NK-92 treated with Interleukin-12 subunit alpha and Interleukin-12 subunit beta, amount 100 ng/mL, for 24 hours (cell line): Measurements from ENCODE around the gene OCRL.

Experiments used
- DNase-seq: peaks from one replicate; lab custom pipeline; 2025; lab: John Stamatoyannopoulos, UW

OCRL gene

DNA sequence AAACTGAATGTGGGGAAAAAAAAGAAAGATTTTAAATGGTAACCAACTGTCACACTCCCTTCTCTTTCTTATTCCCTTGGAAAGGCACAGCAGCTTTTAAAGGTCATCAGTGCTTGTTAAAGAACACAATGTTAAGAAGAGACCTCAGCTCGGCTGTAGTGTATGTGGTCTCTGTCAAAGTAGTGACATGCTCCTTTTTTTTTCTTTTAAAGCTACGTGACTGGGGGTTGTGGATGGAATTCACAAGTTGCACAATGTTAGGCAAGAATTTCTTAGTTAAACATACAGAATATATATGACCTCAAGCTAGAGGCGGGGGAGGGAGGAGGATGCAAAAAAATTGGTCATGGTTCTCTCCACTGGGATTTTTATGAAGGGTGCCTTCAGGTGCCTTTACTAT lies 45.6 kb downstream of the OCRL start:
- no peak for DNase-seq

DNA sequence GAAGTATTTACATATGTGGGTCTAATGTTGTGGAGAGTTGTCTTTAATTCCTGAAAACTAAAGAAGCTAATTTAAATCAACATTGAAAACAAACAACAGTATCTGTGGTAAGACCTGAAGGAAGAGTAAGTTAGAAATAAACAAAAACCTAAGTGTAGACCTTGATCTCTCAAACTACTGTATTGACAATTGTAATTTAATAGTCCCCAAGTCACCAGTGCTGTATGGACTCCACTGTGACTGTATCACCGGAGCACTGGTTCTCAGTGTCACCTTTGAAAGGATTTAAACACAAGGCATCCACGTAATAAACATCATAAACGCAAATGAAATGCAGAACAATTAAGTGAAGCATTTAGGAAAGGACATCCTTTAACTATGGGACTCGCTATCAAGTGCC lies 46.4 kb downstream of the OCRL start:
- no peak for DNase-seq

DNA sequence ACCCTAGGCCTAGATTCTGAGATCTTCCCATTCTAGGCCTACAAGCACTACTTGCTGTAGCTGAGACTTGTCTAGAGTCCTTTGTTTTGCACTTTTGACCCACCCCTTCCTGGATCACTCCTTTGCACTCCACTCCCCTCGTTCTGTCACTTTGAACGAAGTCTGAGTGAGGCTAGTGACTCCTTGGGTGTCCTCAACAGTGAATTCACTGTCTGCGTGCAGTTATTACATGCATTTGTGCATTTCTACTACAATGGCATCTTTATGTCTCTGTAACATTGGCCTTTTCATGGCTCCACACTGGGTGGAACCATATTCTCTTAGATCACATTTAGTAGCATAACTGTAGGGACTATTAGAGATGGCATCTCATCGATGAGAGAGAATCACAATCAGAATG lies 50.5 kb downstream of the OCRL start:
- DNase-seq: no peak

DNA sequence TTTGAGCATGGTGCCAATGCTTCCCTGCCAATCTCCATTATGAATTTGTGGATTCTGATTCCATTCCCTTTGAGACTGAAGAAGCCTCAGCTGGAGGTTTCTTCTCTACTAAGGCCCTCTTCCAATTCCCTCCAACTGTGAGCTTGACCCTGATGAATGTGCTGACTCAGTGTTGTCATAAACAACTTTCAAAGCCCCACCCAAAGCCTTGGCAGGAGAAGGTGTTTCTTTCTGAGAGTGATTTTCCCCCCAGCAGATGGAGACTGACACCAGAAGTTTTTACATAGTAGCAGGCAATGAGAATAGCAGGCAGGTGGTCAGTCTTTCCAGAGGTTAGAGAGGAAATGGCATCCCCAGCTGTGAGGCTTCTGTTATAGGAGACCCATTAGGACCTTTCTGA lies 53.1 kb downstream of the OCRL start:
- DNase-seq: no peak

DNA sequence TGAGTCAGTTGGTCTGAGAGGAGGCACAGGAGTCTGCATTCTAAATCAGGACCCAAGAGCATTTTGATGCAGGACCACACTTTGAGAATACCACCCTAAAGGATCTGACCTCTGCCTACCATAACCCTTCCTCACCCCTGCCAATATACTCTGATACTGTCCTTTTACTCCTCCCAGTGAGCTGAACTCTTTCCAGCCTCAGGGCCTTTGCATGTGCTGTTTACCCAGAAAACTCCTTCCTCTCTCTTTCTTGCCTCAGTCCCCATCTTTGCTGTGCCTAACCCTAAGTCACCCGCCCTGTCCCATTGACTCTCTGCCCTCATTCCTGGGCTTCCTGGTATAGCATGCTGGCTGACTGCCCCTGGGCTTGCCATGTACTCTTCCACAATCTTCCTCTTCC lies 54.7 kb downstream of the OCRL start:
- no peak for DNase-seq

DNA sequence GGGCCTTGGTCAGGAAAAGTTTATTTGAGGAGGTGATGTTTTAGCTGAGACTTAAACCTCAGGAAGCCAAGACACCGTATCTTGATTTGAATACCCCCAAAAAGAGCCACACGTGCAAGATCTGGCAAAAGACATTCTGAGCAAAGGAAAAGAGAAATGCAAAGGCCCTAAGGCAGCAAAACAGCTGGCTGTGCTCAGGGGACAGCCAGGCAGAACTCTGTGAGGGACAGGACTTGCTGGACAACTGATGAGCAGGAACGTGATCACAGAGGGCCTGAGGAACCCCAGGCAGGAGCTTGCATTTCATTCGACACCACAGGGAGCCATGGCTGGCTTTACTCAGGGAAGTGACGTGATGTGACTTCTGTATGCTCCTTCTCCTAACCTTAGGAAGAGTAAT lies 56.0 kb downstream of the OCRL start:
- DNase-seq: no peak

DNA sequence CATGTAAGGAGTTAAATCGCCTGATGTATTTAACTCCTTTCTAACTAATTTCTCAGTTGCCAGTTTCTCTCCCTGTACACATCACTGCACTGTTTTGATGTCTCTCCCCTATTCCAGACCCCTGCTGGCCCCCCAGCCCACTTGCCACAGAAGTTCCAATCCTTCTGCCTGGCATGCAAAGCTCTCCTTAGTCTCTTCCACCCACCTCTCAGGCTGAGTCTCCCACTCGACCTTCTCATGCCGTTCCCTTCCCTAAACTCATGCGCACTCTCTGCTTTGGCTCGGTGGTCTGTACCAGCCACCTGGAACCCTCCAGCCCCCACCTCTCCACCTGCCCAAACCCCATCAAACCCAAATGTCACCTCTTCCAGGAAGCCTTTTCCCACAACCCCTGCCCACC lies 57.8 kb downstream of the OCRL start:
- DNase-seq: no peak

DNA sequence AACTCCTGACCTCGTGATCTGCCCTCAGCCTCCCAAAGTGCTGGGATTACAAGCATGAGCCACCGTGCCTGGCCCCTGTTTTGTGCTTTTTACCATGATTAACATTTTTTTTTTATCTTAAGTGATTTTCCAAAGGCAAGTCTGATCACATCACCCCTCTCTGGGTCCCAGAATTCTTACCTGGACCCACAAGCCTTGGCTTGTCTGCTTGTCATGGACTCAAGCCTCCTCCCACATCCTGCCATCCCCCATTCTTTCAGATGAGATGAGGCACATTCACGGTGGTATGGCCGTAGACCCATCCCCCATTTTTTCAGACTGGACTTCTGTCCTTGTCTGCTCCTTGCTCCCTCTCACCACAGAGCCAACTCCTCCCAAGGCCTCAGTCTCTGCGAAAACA lies 59.4 kb downstream of the OCRL start:
- no peak for DNase-seq

DNA sequence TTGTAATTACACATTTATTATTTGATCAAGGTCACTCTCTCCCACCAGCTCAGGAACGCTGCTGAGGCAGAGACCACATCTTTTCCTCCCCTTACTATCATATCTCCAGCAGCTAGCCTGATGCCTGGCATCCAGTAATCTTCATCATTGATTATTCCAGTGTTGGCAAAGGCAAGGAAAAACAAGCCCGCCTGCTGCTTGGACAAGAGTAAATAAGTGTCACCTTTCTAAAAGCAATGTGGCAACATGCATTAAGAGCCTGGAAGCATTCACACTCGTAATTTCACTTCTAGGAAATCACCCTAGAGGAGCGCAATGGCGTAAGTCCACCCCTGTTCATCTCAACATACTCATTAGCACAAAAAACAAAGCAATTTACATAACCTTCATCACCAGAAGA lies 59.9 kb downstream of the OCRL start:
- DNase-seq: no peak

DNA sequence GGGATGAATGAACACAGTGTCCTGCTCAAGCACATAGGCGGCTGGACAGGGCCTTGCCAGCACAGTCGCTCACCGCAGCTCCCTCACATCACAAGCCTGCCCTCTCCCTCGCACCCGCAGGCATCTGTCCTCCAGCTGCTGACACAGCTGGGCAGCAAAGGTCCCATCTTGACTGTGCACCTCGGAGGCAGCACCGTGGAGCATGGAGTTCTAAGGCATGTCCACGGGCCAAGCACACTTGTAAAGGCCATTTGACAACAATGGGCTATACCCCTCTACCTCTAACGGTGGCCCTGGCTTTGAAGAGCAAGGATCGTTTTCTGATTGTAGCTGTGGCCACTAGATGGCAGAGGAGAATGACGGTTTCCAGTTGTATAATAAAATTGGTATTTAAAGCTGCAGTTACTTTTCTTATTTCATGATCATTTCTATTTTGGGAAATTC lies 60.9 kb downstream of the OCRL start:
- DNase-seq: no peak

DNA sequence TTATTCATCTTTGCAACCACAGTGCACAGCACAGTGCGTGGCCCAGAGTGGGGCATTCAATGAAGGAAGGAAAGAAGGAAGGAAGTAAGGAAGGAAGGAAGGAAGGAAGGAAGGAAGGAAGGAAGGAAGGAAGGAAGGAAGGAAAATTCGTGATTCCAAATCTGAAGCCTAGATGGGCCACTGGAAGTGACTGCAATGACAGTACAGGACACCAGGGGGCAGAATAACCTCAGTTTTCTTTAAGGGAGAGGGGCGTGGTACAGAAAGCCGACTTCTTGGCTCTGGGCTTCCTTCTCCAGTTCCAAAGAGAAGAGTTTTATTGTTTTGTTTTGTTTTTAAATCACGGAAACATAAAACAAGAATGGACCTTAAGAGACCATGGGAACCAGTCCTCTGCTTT lies 66.9 kb downstream of the OCRL start:
- DNase-seq: no peak

DNA sequence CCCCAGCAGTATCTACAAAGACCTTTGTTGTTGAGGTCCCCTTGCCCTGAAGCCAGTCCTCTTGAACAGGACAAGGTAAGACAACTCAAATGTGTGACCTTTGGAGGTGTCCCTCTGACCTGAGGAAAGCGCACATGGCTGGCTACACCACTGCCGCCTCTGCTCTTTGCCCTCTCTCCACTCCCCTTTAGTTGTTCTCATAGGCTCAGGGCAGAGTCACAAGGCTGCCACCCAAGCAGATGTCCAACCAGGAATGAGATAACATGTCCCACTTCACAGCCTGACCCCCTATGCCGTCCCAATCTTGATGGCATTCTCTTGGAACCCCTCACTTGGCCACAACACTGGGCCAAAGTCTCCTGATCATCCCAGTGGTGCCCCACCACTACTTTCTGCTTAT lies 68.4 kb downstream of the OCRL start:
- no peak for DNase-seq

DNA sequence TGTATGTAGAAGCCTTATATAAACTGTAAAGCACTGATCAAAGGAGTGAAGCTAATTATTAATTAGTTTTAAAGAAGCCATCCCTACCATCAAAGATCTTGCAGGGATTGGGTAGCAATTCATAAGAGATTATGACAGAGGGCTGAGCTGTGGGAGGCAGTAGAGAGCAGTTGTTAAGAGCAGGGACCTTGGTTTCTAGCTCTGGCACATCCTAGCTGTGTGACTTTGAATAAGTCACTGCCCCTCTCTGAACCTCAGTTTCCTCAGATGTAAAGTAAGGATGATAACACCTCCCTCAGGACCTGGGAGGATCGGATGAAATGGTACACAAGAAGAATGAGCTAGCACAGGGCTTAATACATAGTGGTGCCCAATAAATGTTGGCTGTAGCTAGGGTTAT lies 69.3 kb downstream of the OCRL start:
- DNase-seq: no peak

DNA sequence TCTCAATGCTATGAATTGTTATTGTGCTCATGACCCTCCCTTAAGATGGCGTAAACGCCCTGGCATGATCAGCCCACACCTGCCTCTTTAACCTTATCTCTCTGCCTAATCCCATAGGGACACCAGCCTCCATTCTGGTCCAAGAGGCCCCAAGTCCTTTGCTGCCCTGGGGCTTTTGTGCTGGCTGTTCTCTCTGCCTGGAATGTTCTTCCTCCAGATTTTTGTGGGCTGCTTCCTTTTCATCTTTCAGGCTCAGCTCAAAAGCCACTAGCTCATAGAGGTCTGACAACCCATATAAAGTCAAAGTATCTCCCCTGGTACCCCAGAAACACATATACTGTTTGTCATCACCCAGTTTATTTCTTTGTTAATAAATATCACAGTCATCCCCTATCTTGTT lies 72.3 kb downstream of the OCRL start:
- no peak for DNase-seq

DNA sequence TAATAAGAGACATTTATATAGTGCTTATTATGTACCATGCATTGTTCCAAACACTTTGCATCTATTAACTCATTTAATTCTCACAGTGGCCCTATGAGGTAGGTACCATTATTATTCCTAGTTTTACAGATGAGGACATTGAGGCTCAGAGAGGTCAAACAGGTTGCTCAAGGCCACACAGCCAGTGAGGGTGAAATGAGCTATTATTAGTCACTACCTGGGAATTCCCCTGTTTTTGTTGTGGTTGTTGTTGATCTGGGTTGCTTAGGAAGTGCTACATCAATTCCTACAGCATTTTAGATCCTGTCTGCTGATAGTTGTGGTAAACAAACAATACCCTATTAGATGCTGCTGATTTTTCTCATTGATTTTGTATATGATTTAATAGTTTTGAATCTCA lies 73.5 kb downstream of the OCRL start:
- DNase-seq: peak; percentile 2

DNA sequence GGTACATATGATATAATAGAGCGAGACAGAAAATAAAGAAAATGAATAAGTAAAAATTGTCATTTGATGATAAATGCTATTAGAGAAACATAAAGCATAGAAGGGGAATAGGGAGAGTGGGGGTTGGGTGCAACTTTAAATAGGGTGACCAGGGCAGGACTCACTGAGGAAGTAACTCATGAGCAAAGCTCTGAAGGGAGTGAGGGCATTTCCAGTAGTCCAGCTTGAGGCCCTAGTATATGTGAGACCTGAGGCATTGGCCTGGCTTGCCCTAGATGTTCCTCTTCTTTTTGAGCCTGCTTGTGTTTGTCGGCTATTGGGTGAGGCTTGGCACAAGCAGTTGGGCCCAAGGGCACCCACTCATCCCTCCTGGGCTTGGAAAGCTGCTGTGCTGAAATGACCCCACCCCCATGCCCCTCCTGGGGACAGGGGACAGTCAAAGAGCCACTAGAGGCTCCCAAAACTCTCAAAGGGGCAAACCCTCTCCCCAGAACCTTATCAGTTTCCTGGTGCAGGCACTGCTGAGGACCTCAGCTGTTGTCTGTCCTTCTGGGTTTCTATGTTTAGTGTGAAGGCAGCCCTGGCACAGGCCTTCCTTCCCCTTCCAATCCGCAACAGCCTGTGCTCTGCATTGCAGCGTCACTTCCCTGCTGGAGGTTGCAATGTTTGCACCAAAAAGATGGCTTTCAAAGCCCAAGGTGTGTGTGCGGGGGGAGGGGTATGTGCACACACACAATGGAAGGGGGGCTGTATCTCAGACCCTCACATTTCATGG lies 74.6 kb downstream of the OCRL start:
- DNase-seq: no peak

DNA sequence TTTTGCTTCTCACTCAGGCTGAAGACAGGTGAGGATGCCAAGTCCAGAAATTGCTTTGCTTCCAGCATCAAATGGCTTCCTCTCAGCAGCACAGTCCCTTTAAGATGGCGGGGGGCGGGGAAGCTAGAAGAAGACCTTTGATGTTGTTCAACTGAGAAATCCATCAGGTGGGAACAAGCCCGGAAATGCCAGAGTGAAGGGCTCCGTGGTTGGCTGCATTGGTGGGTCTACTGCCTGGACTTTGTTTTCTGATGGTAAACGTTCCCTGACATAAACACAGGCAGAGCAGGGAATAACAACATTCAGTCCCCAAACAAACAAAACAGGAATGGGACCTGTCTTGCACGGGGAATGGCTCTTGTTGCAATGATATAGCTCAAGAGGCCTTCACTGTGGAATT lies 77.4 kb downstream of the OCRL start:
- no peak for DNase-seq

DNA sequence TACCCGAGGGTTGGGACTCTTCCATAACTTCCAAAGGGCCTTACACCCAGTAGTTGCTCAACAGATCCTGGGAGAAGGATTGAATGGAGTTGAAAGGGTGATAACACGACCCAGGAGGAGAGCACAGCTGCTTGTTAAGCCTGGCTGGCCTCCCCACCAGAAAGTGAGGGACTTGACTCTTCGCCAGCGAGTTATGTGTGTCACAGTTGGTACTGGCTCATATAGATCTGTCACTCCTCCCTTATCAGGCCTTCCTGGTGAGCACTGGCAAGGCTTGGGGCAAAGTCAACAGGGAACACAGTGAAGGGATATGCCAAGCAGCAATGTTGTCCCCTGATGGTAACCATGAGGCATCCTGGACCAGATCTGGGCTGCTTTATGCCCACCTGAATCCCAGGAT lies 78.9 kb downstream of the OCRL start:
- no peak for DNase-seq

DNA sequence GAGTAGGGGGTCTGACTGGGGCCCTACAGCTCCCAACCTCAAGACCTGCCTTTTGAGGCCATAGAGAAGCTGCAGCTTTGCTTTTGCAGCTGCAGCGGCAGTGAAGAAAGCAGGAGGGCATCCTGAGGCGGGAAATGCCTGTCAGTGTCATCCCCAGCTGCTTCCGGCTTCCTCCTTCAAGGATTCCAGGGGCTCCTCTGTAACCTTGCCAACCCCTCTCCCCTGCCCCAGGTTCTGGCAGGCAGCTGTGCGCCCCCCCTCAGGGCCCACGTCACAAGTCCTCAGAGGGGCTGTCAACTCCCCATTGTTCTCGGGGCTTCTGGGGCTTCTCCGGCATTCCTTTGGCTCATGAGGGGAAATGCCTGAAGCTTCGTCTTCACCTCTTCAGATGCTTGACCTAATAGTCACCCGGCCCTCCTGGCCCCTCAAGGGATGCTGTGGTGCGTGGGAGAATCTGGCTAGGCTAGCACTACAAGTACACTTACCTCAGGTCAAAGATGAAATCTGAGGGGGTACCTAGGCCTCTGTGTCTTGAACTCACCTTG lies 82.8 kb downstream of the OCRL start:
- DNase-seq: no peak

DNA sequence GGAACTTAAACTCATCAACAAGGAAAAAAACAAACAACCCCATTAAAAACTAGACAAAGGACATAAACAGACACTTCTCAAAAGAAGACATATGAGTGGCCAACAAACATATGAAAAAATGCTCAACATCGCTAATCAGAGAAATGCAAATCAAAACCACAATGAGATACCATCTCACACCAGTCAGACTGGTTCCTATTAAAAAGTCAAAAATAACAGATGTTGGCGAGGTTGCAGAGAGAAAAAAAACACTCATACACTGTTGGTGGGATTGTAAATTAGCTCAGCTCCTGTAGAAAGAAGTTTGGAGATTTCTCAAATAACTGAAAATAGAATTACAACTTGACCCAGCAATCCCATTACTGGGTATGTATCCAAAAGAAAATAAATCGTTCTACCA lies 86.0 kb downstream of the OCRL start:
- DNase-seq: no peak

DNA sequence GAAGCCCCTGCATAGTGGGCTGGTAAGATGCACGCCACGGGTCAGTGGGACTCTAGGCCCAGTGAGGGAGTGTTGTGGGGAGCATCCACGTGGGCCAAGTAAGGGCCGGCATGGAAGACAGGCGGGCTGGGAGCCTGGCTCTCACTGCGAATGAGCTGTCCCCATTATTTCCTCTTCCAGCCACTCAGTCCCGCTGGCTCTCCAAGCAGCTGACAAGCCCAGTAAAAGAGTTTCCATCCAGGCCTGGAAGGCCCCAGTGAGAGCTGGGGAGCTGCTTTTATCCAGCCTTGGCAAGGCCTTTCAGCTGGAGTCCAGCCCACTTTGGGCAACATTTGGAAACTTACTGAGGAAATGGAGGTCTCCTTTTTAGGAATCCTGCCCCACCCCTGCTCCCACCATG lies 89.8 kb downstream of the OCRL start:
- no peak for DNase-seq

DNA sequence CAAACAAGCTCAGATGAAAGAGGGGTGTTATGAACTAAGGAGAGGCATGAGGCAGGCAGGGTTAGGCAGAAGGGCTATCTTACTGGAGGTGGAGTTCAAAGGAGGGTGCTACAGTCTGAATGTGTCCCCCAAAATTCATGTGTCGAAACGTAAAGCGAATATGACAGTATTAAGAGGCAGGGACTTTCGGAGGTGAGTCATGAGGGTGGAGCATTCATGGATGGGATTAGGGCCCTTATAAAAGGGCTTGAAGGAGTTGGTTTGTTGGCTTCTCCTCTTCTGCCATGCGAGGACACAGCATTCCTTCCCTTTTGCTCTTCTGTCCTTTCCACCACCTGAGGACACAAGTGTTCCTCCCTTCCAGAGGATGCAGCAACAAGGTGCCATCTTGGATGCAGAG lies 91.8 kb downstream of the OCRL start:
- no peak for DNase-seq

DNA sequence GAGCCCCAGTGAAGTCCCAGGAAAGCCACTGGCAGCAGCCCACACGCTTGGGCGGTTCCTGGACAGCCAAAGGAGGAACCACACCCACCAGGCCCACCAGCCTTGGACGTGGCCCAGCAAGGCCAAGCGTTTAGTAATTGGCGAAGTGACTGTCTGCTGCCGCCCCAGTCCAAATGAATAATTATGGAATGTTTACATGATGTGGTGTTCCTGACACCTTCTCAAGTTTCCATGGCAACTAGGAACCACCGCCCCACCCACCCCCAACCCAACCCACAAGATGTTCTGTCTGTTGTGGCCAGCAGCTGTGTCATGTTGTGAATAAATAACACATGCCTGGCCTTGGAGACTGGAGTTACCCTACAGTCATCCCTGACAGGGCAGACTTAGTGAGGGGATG lies 92.4 kb downstream of the OCRL start:
- no peak for DNase-seq

DNA sequence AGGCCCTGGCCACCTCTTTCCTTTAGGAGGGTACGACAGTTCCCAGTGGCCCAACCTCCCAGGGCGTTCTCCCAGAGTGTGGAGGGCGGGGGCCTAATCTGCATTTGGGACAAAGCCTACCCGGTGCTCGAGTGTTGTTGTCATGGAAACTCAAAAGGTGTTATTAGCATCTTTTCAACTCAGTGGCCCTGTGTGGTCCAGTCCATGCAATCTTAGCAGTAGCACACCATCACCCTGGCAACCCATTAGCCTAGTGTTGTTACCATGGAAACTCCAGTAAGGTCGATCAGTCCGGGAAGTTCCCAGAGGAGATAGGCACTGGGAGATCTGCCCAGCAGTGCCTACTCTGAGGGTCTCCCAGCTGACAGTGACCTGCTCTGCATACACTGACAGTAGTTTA lies 94.5 kb downstream of the OCRL start:
- DNase-seq: no peak
